Femur (tissue), 1 donor: Measurements from ENCODE around the gene SLC23A3.

Source experiments
- DNase-seq: peaks from one replicate; pipeline ENCODE4 v3.0.0-alpha.2; 2017

The SLC23A3 gene

GRCh38 chr2:219175928-219176817 lies 6.3 kb upstream of the SLC23A3 start:
- DNase-seq, result no peak

- DNase-seq, result no peak
Observed at GRCh38 chr2:219175486-219175885, 5.7 kb upstream of the SLC23A3 start.

GRCh38 chr2:219174801-219175200 lies 5.0 kb upstream of the SLC23A3 start:
- DNase-seq, result no peak

- no peak for DNase-seq
Observed at GRCh38 chr2:219174146-219174545, 4.3 kb upstream of the SLC23A3 start.

GRCh38 chr2:219173176-219173575 lies 3.3 kb upstream of the SLC23A3 start:
- no peak for DNase-seq

- DNase-seq, result no peak
Observed at GRCh38 chr2:219172231-219173154, 2.7 kb upstream of the SLC23A3 start.

- peak; percentile 45 for DNase-seq
Observed at GRCh38 chr2:219171231-219171651, 1.4 kb upstream of the SLC23A3 start.

GRCh38 chr2:219168932-219169331 lies 897 bp downstream of the SLC23A3 start:
- DNase-seq, result no peak

- DNase-seq, result no peak
Observed at GRCh38 chr2:219168526-219168925, 1.3 kb downstream of the SLC23A3 start.

GRCh38 chr2:219167997-219168396 lies 1.8 kb downstream of the SLC23A3 start:
- DNase-seq, result no peak

GRCh38 chr2:219165058-219165911 lies 4.5 kb downstream of the SLC23A3 start:
- DNase-seq, result no peak

GRCh38 chr2:219163156-219163555 lies 6.7 kb downstream of the SLC23A3 start:
- no peak for DNase-seq

- DNase-seq, result no peak
Observed at GRCh38 chr2:219161097-219161496, 8.7 kb downstream of the SLC23A3 start.

- DNase-seq, result peak; percentile 96
Observed at GRCh38 chr2:219160186-219161017, 9.4 kb downstream of the SLC23A3 start, which contains the start of gene NHEJ1. NHEJ1 (minus strand) TSS chr2:219160815; CDS start chr2:219158362, 2,453 bp downstream.

GRCh38 chr2:219159771-219160185 lies 10.1 kb downstream of the SLC23A3 start:
- no peak for DNase-seq

- no peak for DNase-seq
Observed at GRCh38 chr2:219158586-219158985, 11.2 kb downstream of the SLC23A3 start.

GRCh38 chr2:219158025-219158424 lies 11.8 kb downstream of the SLC23A3 start:
- no peak for DNase-seq

GRCh38 chr2:219157396-219157795 lies 12.4 kb downstream of the SLC23A3 start:
- DNase-seq, result no peak

GRCh38 chr2:219155054-219155644 lies 14.7 kb downstream of the SLC23A3 start:
- no peak for DNase-seq

- DNase-seq, result no peak
Observed at GRCh38 chr2:219149667-219150066, 20.2 kb downstream of the SLC23A3 start.

GRCh38 chr2:219142329-219142728 lies 27.5 kb downstream of the SLC23A3 start:
- DNase-seq, result peak; percentile 61
